Transverse colon (tissue), 4 donors: Measurements from ENCODE around the gene SWAP70. TPM values are rescaled to one million over a fixed set of nuclear protein-coding genes. Genes with fewer than 3 reads are reported as not detected.

Experiments
- DNase-seq: peaks from one replicate; pipeline ENCODE4 v3.0.0-alpha.2; 2019
- H3K27ac ChIP-seq, 4 donors: fragments of 200-600 bp; sonication (generic); 2 replicates each; pipeline ENCODE4 v1.5.1; 2016 to 2018; ENCODE audit warnings: inconsistent platforms in 4 of 4
- H3K27me3 ChIP-seq: fragments of 200-600 bp; sonication (generic); 2 replicates; pipeline ENCODE4 v1.5.1; 2017; ENCODE audit warnings: inconsistent platforms
- H3K36me3 ChIP-seq, 4 donors: fragments of 200-600 bp; sonication (generic); 2 replicates each; pipeline ENCODE4 v1.5.1; 2017 to 2019; ENCODE audit warnings: inconsistent platforms in 4 of 4
- H3K4me1 ChIP-seq, 4 donors: fragments of 200-600 bp; sonication (generic); 2 replicates each; pipeline ENCODE4 v1.5.1; 2017 to 2020; ENCODE audit warnings: inconsistent platforms in 4 of 4
- H3K4me3 ChIP-seq, 4 donors: fragments of 200-600 bp; sonication (generic); 1 replicate in 1 of 4; 2 replicates in 3 of 4; pipeline versions ENCODE4 v1.5.1 to v1.6.1; 2017 to 2019; ENCODE audit warnings: inconsistent platforms in 4 of 4
- H3K9me3 ChIP-seq, 2 donors: fragments of 200-600 bp; sonication (generic); 2 replicates each; pipeline ENCODE4 v1.5.1; 2017 to 2019; ENCODE audit warnings: inconsistent platforms in 2 of 2
- EP300 ChIP-seq: sonication (generic); formaldehyde crosslinking; IDR thresholded peaks from one replicate; pipeline ENCODE4 v1.6.1; 2017; ENCODE audit warnings: antibody characterized with exemption, low read depth
- POLR2A ChIP-seq: fragments of 450-650 bp; IDR thresholded peaks from one replicate; pipeline ENCODE4 v1.6.1; 2016; ENCODE audit warnings: antibody characterized with exemption, mild to moderate bottlenecking, moderate library complexity
- POLR2AphosphoS5 ChIP-seq, 3 donors: sonication (generic); formaldehyde crosslinking; IDR thresholded peaks; one replicate each; pipeline ENCODE4 v1.6.1; 2016; ENCODE audit warnings: antibody characterized with exemption in 3 of 3
- WGBS, 2 donors: methylation state at CpG; one replicate each; pipeline ENCODE4 v1.1.5; 2018; ENCODE audit warnings: low coverage in 1 of 2; 5-methylcytosine and 5-hydroxymethylcytosine counted together
- in situ Hi-C, 4 donors: fragments of 200-750 bp; cut with MboI; loops; one replicate each; pipeline versions ENCODE4 v1.15.0 to v1.15.1; 2017; ENCODE audit warnings: low sequenced_read_pairs in 3 of 4, low pct_ligation_motif_present in 1 of 4, low pct_unique_long_range_greater_than_20kb in 1 of 4
- intact Hi-C: fragments of 100-400 bp; cut with DNase I; formaldehyde crosslinking; loops from one replicate; pipeline ENCODE4 v1.15.1; 2023; ENCODE audit warnings: low total_unique reads
- total RNA-seq, 4 donors: library from RNA; depleted of rRNA; stranded (reverse); fragments of >200 nt; gene quantifications; one replicate each; pipeline ENCODE4 v1.1.0, GENCODE V29; 2016
- TF ChIP-seq, protein P1 (sequence below), 5 experiments: fragments of 200-600 bp in 3 of 5; fragments of 450-650 bp in 2 of 5; sonication (generic) in 3 of 5; IDR thresholded peaks; 1 replicate in 2 of 5; 2 replicates in 3 of 5; pipeline ENCODE4 v1.5.1; 2016 to 2017; ENCODE audit warnings: antibody characterized with exemption in 5 of 5, inconsistent platforms in 3 of 5, mild to moderate bottlenecking in 2 of 5, moderate library complexity in 1 of 5

SWAP70 gene
- total RNA-seq, 4 donors from 2014 or later: 18.8 to 52.5 (median 29.1) TPM

DNA sequence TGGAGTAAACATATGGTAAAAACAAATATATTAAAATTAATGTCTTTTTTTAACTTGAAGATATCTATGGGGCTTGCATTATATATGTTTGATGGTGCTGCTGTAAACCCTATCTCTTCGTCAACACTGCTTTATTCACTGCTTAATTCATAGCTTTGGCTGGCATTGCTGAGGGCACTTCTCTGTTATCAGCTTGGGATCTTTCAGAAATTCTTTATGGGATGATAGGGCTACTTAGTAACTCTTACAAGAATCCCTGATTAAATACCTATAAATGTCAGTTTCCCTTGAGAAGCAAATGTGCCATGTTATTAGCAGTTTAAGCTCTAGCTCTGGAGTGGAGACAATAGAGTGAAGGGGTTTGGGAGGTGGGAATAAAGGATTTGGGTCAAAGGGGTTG is 112.3 kb downstream of the SWAP70 start:
- Histone ChIP-seq H3K4me1 (peaks cover 0 to 14% (median 10%) of the 10 kb centered on the region in 4 donors), H3K27ac (no peak overlapping the region), H3K27me3 (no peaks in the 10 kb centered on the region), H3K4me3 (no peak overlapping the region), H3K9me3 (no peaks in the 10 kb centered on the region), H3K36me3 (peaks cover 0 to 25% (median 8%) of the 10 kb centered on the region in 4 donors)
- TF ChIP-seq EP300 (no peak), POLR2A (no peak)
- intact Hi-C loops (no loop called here), in situ Hi-C loops (no loop called here)
- WGBS, 2 donors: 82 to 100% methylated on average over 1 of the region's 1 CpG
- DNase-seq: no peak

DNA sequence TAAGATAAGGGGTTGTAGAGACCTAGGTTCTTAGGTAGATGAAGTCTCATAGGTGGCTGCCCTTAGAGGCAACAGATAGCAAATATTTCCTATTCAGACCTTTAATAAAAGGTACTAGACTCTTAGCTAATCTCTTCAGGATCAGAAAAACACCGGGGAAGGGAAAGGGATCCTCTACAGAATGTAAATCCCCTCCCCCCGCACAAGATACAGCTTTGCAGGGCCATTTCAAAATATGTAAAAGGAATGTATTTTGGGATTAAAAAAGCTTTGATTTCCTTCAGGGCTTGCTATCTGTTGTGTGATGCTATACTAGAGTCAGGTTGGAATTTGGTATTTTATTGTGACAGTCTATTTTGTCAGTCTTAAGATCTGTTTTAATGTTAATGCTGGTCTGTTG is 113.2 kb downstream of the SWAP70 start:
- peaks cover 0 to 14% (median 10%) of the 10 kb centered on the region in 4 donors for H3K4me1 ChIP-seq
- no peaks in the 10 kb centered on the region for H3K27me3 ChIP-seq
- no peak for DNase-seq
- in situ Hi-C loops: no loop called here
- intact Hi-C loops: no loop called here
- H3K36me3 ChIP-seq: peaks cover 0 to 31% (median 9%) of the 10 kb centered on the region in 4 donors
- WGBS, 2 donors: 72 to 89% methylated on average over 2 of the region's 2 CpGs
- H3K9me3 ChIP-seq: no peaks in the 10 kb centered on the region
- no peak overlapping the region for H3K4me3 ChIP-seq
- H3K27ac ChIP-seq: no peak overlapping the region
- TF ChIP-seq POLR2AphosphoS5 (IDR thresholded peaks at IDR 0.05) (no peak), EP300 (no peak), POLR2A (no peak)
- TF ChIP-seq, protein P1, sequence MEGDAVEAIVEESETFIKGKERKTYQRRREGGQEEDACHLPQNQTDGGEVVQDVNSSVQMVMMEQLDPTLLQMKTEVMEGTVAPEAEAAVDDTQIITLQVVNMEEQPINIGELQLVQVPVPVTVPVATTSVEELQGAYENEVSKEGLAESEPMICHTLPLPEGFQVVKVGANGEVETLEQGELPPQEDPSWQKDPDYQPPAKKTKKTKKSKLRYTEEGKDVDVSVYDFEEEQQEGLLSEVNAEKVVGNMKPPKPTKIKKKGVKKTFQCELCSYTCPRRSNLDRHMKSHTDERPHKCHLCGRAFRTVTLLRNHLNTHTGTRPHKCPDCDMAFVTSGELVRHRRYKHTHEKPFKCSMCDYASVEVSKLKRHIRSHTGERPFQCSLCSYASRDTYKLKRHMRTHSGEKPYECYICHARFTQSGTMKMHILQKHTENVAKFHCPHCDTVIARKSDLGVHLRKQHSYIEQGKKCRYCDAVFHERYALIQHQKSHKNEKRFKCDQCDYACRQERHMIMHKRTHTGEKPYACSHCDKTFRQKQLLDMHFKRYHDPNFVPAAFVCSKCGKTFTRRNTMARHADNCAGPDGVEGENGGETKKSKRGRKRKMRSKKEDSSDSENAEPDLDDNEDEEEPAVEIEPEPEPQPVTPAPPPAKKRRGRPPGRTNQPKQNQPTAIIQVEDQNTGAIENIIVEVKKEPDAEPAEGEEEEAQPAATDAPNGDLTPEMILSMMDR (IDR thresholded peaks at IDR 0.05): no peak

DNA sequence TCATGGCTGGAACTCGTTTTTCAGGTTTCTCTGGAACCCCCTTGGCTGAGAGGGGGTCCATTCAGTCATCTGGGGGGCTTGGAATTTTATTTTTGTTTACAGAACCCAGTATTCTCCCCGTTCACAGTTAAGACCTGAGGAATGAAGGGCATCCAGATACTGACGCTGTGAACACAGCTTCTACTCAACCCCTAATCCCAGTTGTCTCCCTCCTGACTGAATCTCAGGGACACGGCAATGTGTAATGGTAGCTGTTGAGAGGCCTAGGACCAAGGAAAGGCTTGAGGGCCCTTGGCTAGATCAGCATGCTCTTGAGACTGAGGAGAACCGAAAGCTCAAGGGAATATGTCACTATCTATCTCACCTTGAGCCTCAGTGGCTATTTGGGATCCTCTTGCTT is 113.6 kb downstream of the SWAP70 start:
- no peak for TF ChIP-seq EP300
- TF ChIP-seq POLR2A: no peak
- TF ChIP-seq, protein P1 (IDR thresholded peaks at IDR 0.05): no peak
- no peak for TF ChIP-seq POLR2AphosphoS5 (IDR thresholded peaks at IDR 0.05)
- Histone ChIP-seq H3K4me3 (no peak overlapping the region), H3K27ac (no peak overlapping the region), H3K36me3 (peaks cover 0 to 31% (median 9%) of the 10 kb centered on the region in 4 donors), H3K9me3 (no peaks in the 10 kb centered on the region), H3K4me1 (peaks cover 0 to 14% (median 10%) of the 10 kb centered on the region in 4 donors), H3K27me3 (no peaks in the 10 kb centered on the region)
- intact Hi-C loops (no loop called here), in situ Hi-C loops (no loop called here)
- DNase-seq: no peak
- 92% methylated on average over 5 of the region's 5 CpGs; no CpG with 5 or more reads in 1 of the 2 donors for WGBS, 2 donors

DNA sequence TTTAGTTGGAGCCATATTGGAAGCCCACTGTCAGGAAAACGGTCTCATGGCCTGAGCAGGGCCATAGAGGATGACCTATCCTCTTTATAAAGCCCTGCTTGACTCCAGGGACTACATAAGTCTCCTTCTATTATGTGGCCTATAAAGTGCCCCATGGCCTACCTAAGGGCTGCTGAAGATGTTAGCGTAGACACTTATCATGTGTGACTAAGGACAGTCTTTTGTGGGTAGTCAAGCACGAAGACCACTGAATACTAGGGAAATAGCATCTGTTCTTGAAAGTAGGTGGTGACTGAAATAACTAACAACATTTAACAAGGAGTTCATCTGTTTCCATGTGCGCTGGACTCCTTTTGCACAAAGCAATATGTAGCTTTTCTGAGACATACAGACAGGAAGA is 117.1 kb downstream of the SWAP70 start:
- no peak for TF ChIP-seq EP300
- no peak for TF ChIP-seq POLR2A
- no peak for TF ChIP-seq POLR2AphosphoS5 (IDR thresholded peaks at IDR 0.05)
- TF ChIP-seq, protein P1 (IDR thresholded peaks at IDR 0.05): no peak
- Histone ChIP-seq H3K27me3 (no peaks in the 10 kb centered on the region), H3K27ac (no peak overlapping the region), H3K9me3 (no peaks in the 10 kb centered on the region), H3K36me3 (peaks cover 0 to 46% (median 9%) of the 10 kb centered on the region in 4 donors), H3K4me3 (no peak overlapping the region), H3K4me1 (no peaks in the 10 kb centered on the region)
- no peak for DNase-seq
- WGBS, 2 donors: 92 to 100% methylated on average over 3 to 4 of the region's 4 CpGs
- intact Hi-C loops: no loop called here
- in situ Hi-C loops: no loop called here

DNA sequence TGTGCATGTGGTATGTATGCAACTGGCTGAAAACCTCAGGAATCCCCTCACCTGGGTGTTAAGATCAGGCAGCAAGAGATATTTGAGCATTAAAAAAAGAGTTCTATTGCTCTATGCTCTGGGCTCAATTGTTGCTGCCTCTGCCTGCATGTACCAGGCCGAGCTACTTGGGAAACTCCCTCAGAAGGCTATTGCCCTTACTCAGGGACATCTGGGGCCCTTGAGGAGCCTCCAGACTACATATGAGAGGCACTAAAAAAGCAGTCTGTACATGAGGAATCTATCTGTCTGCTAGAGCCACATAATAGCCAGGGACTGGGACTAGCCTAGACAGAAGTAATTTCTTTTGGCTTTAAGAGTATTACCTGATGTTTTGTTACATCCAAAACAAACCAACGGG is 120.1 kb downstream of the SWAP70 start:
- peaks cover 0 to 45% (median 9%) of the 10 kb centered on the region in 4 donors for H3K36me3 ChIP-seq
- in situ Hi-C loops: no loop called here
- WGBS, 2 donors: 87 to 91% methylated on average over 1 to 2 of the region's 2 CpGs
- peaks cover 0 to 6% (median 0%) of the 10 kb centered on the region in 4 donors for H3K4me1 ChIP-seq
- H3K27ac ChIP-seq: no peak overlapping the region
- no peak overlapping the region for H3K4me3 ChIP-seq
- TF ChIP-seq POLR2A (no peak), POLR2AphosphoS5 (IDR thresholded peaks at IDR 0.05) (no peak), EP300 (no peak)
- TF ChIP-seq, protein P1 (IDR thresholded peaks at IDR 0.05): no peak
- H3K27me3 ChIP-seq: no peaks in the 10 kb centered on the region
- H3K9me3 ChIP-seq: no peaks in the 10 kb centered on the region
- DNase-seq: no peak
- intact Hi-C loops: no loop called here
